GM19395 (cell line): ENCODE results near the gene FYCO1.
"Not testable (repeated sequence)": the region's sequence is repeated elsewhere in the genome, so short reads cannot be mapped to it uniquely, and the experiment has no call there.

Source experiments
- ATAC-seq: cut with Tn5 transposase; IDR thresholded peaks from one replicate; pipeline ENCODE4 v1.9.1; 2021; ENCODE audit warnings: mild to moderate bottlenecking, moderate library complexity; ENCODE audit not compliant: unreplicated experiment

The FYCO1 gene

GRCh38 chr3:46010519-46011113, 15.0 kb upstream of the FYCO1 start:
- no peak for ATAC-seq

- no peak for ATAC-seq
Measured at GRCh38 chr3:46008058-46008457, 12.4 kb upstream of the FYCO1 start.

- ATAC-seq = no peak
Measured at GRCh38 chr3:46007280-46007679, 11.7 kb upstream of the FYCO1 start.

GRCh38 chr3:46006238-46007032, 10.8 kb upstream of the FYCO1 start:
- no peak for ATAC-seq

GRCh38 chr3:46003706-46004105, 8.1 kb upstream of the FYCO1 start:
- not testable (repeated sequence) for ATAC-seq

GRCh38 chr3:46001178-46001577, 5.6 kb upstream of the FYCO1 start:
- ATAC-seq = no peak

- no peak for ATAC-seq
Measured at GRCh38 chr3:45997942-45998341, 2.3 kb upstream of the FYCO1 start.

GRCh38 chr3:45997499-45997898, 1.9 kb upstream of the FYCO1 start:
- ATAC-seq = not testable (repeated sequence)

GRCh38 chr3:45994419-45995235, 997 bp downstream of the FYCO1 start:
- peak; percentile 16 for ATAC-seq

GRCh38 chr3:45993421-45994027, 2.1 kb downstream of the FYCO1 start:
- ATAC-seq = no peak

- ATAC-seq = no peak
Measured at GRCh38 chr3:45992821-45993221, 2.8 kb downstream of the FYCO1 start.

- ATAC-seq = no peak
Measured at GRCh38 chr3:45992133-45992729, 3.4 kb downstream of the FYCO1 start.

GRCh38 chr3:45991341-45991740, 4.3 kb downstream of the FYCO1 start:
- no peak for ATAC-seq

GRCh38 chr3:45990181-45990580, 5.4 kb downstream of the FYCO1 start:
- no peak for ATAC-seq

- no peak for ATAC-seq
Measured at GRCh38 chr3:45988804-45989203, 6.8 kb downstream of the FYCO1 start.

GRCh38 chr3:45988362-45988761, 7.3 kb downstream of the FYCO1 start:
- no peak for ATAC-seq

- ATAC-seq = no peak
Measured at GRCh38 chr3:45987368-45988291, 8.0 kb downstream of the FYCO1 start.

GRCh38 chr3:45986303-45986982, 9.2 kb downstream of the FYCO1 start:
- ATAC-seq = no peak
